ENCODE measurements around the gene QPCTL.

The QPCTL gene

DNA sequence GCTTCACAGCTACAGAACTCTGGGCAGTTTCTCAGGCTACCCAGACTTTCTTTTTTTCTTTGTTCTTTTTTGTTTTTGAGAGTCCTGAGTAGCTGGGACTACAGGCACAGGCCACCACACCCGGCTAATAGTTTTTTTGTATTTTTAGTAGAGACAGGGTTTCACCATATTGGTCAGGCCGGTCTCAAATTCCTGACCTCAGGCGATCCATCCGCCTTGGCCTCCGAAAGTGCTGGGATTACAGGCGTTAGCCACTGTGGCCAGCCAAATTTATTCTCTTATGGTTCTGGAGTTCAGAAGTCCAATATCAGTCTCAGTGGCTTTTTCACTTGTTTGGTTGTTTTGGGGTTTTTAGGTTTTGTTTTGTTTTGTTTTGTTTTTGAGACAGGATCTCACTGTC, 53.1 kb downstream of the QPCTL start:
- TF ChIP-seq TAF1 (IDR thresholded peaks at IDR 0.05; ENCODE audit: borderline replicate concordance, insufficient read depth, low read length) (no peak), SIN3A (IDR thresholded peaks at IDR 0.05; ENCODE audit: borderline replicate concordance, insufficient read depth, low read length) (no peak), FOXP2 (optimal IDR thresholded peaks at IDR 0.05; ENCODE audit: borderline replicate concordance, extremely low read depth, extremely low read length, insufficient read depth) (no peak), POLR2AphosphoS5 (IDR thresholded peaks at IDR 0.05; ENCODE audit: low read depth, low read length) (no peak), REST (IDR thresholded peaks at IDR 0.05; ENCODE audit: insufficient read depth in 1 of 2, low read depth in 2 of 2, low read length in 2 of 2) (no peak)

DNA sequence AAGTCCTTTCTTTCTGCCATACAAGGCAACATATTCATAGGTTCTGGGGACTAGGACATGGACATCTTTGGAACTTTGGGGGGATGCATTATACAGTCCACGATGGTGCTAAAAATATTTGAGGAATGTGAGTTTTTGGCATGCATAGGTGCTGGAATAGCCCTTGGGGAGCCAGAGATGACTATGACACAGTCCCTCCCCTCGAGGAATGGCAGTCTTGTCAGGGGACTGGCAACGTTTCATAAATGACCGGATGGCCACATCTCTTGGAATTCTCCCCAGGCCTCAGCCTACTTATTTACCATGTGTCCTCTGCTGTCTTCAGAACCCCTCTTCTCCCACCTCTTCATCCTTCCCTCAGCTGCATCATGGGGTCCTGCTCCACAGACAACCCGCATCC, 54.4 kb downstream of the QPCTL start:
- no peak for TF ChIP-seq FOXP2 (optimal IDR thresholded peaks at IDR 0.05; ENCODE audit: borderline replicate concordance, extremely low read depth, extremely low read length, insufficient read depth)
- TF ChIP-seq POLR2AphosphoS5 (IDR thresholded peaks at IDR 0.05; ENCODE audit: low read depth, low read length), result no peak
- no peak for TF ChIP-seq REST (IDR thresholded peaks at IDR 0.05; ENCODE audit: insufficient read depth in 1 of 2, low read depth in 2 of 2, low read length in 2 of 2)
- TF ChIP-seq TAF1 (IDR thresholded peaks at IDR 0.05; ENCODE audit: borderline replicate concordance, insufficient read depth, low read length), result no peak
- TF ChIP-seq SIN3A (IDR thresholded peaks at IDR 0.05; ENCODE audit: borderline replicate concordance, insufficient read depth, low read length), result no peak

- TF ChIP-seq SIN3A (IDR thresholded peaks at IDR 0.05; ENCODE audit: borderline replicate concordance, insufficient read depth, low read length) (no peak), FOXP2 (optimal IDR thresholded peaks at IDR 0.05; ENCODE audit: borderline replicate concordance, extremely low read depth, extremely low read length, insufficient read depth) (no peak), REST (IDR thresholded peaks at IDR 0.05; ENCODE audit: insufficient read depth in 1 of 2, low read depth in 2 of 2, low read length in 2 of 2) (no peak), TAF1 (IDR thresholded peaks at IDR 0.05; ENCODE audit: borderline replicate concordance, insufficient read depth, low read length) (no peak), POLR2AphosphoS5 (IDR thresholded peaks at IDR 0.05; ENCODE audit: low read depth, low read length) (no peak)
Measured at GRCh38 chr19:45747513-45747912, 55.0 kb downstream of the QPCTL start.

DNA sequence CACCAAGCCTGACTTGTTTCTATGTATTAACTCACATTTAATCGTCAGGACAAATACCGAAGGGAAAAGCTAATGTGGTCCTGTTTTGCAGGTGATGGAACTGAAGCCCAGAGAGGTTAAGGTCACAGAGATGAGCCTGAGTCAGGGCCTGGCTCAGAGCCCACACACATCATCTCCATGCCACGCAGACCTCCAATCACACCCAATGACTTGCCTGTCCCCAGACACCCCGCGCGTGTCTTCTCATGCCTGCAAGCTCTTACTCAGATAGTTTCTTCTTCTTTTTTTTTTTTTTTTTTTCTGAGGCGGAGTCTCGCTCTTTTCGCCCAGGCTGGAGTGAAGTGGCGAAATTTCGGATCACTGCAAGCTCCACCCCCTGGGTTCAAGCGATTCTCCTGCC, 60.2 kb downstream of the QPCTL start:
- TF ChIP-seq REST (IDR thresholded peaks at IDR 0.05; ENCODE audit: insufficient read depth in 1 of 2, low read depth in 2 of 2, low read length in 2 of 2) (no peak), FOXP2 (optimal IDR thresholded peaks at IDR 0.05; ENCODE audit: borderline replicate concordance, extremely low read depth, extremely low read length, insufficient read depth) (no peak), SIN3A (IDR thresholded peaks at IDR 0.05; ENCODE audit: borderline replicate concordance, insufficient read depth, low read length) (no peak)

GRCh38 chr19:45753548-45753947, 61.1 kb downstream of the QPCTL start:
- no peak for TF ChIP-seq SIN3A (IDR thresholded peaks at IDR 0.05; ENCODE audit: borderline replicate concordance, insufficient read depth, low read length)
- no peak for TF ChIP-seq FOXP2 (optimal IDR thresholded peaks at IDR 0.05; ENCODE audit: borderline replicate concordance, extremely low read depth, extremely low read length, insufficient read depth)
- TF ChIP-seq TAF1 (IDR thresholded peaks at IDR 0.05; ENCODE audit: borderline replicate concordance, insufficient read depth, low read length), result no peak
- TF ChIP-seq POLR2AphosphoS5 (IDR thresholded peaks at IDR 0.05; ENCODE audit: low read depth, low read length), result no peak
- TF ChIP-seq REST (IDR thresholded peaks at IDR 0.05; ENCODE audit: insufficient read depth in 1 of 2, low read depth in 2 of 2, low read length in 2 of 2), result no peak

All from PFSK-1 (cell line).